NCI-H2081 treated with DMSO at 0.1 percent for 48 hours (cell line): Measurements from ENCODE around the gene SLCO4A1.

Source experiments
- DNase-seq: peaks from one replicate; lab custom pipeline; 2025; lab: John Stamatoyannopoulos, UW

The SLCO4A1 gene

DNA sequence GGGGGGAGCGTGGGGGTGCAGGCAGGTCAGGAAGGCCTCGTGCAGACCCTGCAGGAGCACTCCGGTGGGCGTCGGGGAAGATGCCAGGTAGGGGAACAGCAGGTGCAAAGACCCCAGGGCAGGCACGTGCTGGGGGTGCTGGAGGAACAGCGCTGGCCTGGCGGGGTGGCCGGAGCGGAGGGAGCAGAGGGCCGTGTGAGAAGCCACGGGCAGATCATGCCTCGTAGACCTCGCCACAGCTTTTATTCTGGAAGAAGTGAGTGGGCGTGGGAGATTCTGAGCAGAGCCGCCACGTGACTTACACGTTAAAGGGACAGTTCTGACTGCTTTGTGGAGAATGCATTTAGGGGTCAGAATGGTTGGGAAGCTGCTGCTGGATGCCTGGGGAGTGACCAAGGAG, 75.6 kb downstream of the SLCO4A1 start:
- no peak for DNase-seq

DNA sequence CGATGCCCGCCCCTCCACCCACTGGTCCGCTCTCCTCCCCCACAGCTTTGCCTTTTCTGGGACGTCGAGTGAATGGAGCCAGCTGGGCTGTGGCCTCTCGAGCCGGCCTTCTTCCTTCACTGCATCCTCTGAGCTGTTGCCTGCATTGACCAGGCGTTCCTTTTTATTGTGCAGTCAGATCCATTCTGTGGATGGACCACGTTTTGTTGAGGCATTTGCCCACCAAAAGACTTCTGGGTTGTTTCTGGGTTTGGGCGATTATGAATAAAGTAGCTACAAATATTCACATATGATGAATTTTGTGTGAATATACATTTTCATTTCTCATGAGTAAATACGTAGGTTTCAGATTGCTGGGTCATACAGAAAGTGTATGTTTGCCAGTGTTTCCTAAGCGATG, 76.2 kb downstream of the SLCO4A1 start:
- no peak for DNase-seq

DNA sequence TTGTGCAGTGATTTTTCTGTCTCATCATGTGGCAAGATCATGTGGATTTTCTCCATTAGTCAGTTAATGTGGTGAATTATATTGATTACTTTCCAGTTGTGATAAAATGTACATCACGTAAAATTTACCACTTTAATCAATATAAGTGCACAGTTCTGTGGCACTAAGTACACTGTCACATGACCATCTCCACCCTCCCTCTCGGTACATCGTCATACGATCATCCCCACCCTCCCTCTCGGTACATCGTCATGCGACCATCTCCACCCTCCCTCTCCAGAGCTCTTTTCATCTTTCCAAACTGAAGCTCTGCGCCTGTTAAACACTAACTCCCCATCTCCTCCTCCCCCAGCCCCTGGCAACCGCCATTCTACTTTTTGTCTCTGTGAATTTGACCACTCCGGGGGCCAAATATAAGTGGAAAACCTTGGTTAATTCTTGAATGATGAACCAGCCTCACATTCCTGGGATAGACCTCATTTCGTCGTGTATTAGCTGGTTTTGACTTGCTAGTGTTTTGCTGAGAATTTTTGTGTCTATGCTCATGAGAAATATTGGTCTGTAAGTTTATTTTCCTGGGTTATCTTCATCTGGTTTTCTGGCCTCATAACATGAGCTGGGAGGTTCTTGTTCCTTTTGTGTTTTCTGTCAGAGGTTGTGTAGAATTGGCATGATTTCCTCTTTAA, 77.1 kb downstream of the SLCO4A1 start:
- DNase-seq = no peak
